RPMI7951 (cell line): ENCODE results near the gene POMP. TPM values are rescaled to one million over a fixed set of nuclear protein-coding genes. Genes with fewer than 3 reads are reported as not detected.

Experiments used
- total RNA-seq: library from RNA; depleted of rRNA; stranded (reverse); fragments of >200 nt; shearing (Covaris generic); gene quantifications from 2 replicates; pipeline ENCODE4 v1.2.3, GENCODE V29; 2014; rRNA removed

POMP gene
- total RNA-seq, 1 experiment from 2014 or later, result 172 TPM

Other genes with a start within 250 kb of the POMP start
- gene FLT1, start 164.0 kb upstream of the POMP start, total RNA-seq, result 6.2 and 7.4 TPM in 2 replicates
- gene SLC46A3, start 59.8 kb downstream of the POMP start, total RNA-seq, result 7.6 and 8.4 TPM in 2 replicates
- 0.10 and 0.24 TPM in 2 replicates for gene MTUS2, start 161.2 kb downstream of the POMP start, total RNA-seq